GM19324 (cell line): ENCODE measurements around the gene GVQW3.
"Not testable (repeated sequence)": the region's sequence is repeated elsewhere in the genome, so short reads cannot be mapped to it uniquely, and the experiment has no call there.

Source experiments
- ATAC-seq: cut with Tn5 transposase; IDR thresholded peaks from one replicate; pipeline ENCODE4 v1.9.1; 2021; ENCODE audit warnings: mild to moderate bottlenecking, moderate library complexity; ENCODE audit not compliant: unreplicated experiment, low FRiP score

GVQW3 gene

DNA sequence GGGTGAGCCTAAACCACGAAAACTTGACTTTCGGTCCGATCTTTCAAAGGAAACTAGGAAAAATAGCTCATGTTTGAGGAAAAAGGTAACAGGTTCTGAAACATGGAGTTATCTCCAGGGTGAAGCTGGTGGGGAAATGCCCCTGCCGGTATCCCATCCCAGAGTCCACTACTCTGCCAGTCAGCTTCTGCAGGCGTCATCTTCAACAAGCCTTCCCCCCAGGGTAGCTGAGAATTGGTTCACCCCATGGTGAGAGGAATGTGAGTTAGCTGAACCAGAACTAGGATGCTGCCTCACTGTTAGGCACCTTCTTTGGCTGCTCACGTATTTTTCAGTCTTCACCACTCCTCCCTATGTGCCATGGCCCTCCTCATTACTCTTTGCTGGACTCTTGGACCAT, 1.1 kb downstream of the GVQW3 start:
- no peak for ATAC-seq

DNA sequence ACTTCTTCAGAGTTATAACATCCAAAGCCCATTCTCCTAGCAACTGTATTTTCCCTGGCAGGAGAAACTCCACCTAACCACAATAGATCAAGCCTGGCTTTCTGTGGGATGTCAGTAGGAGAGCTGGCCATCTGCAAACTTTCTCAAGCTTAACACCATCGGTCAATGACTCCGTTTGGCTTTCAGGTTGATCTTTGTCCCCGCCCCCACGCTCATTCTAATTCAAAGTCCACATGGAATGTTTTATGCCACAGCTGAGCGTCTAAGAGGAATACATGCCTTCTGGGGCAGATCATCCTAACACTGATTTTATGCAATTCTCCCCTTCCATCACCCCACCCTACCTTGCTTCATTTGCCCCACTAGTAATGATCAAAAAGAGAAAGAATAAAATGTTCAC, 4.8 kb downstream of the GVQW3 start:
- ATAC-seq: no peak

- ATAC-seq: no peak
These were observed 7.3 kb downstream of the GVQW3 start for GRCh38 chr11:76388408-76388807.

DNA sequence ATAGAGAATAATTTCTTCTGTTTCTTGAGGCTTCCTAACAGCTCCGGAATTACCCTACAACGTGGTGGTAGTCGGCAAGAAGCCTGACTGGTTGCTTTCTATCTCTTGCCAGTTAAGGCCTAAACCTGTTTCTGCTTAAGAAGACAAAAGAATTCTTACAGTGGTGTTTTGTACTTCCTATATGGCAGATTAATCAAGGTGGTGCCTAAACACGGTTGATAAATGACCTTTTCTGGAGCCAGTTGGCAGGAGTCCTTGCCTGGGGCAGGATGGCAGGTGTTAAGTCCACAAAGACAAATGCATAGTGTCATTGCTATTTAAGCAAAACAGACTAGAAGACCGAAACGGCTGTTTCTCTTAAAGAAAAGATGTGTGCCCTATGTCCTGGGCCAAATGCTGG, 9.9 kb downstream of the GVQW3 start:
- no peak for ATAC-seq

- ATAC-seq: no peak
These were observed 10.8 kb downstream of the GVQW3 start for GRCh38 chr11:76391811-76392475.

GRCh38 chr11:76392870-76393269, 11.7 kb downstream of the GVQW3 start:
- ATAC-seq: no peak

- no peak for ATAC-seq
These were observed 13.3 kb downstream of the GVQW3 start for GRCh38 chr11:76394411-76394810.

DNA sequence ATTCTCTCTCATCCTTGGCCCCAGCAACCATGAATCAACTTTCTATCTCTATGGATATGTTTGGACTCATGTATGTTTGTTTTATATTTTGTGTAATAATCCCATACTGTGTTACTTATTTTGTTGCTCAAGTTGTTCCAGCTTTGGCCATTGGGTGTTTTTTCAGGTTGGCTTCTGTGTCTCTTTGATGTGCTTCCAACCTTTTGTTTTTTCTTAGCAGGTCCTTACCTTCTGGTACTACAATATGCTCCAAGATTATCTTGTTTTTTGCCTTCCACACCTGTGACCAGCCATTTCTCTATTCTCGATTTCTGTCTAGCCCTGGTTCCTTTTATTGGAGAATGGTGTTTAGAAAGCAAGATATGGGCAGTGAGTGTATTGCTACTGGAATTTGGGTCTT, 14.2 kb downstream of the GVQW3 start:
- ATAC-seq: no peak

GRCh38 chr11:76397383-76397782, 16.3 kb downstream of the GVQW3 start:
- ATAC-seq: no peak

- no peak for ATAC-seq
These were observed 19.8 kb downstream of the GVQW3 start for GRCh38 chr11:76400967-76401366.

DNA sequence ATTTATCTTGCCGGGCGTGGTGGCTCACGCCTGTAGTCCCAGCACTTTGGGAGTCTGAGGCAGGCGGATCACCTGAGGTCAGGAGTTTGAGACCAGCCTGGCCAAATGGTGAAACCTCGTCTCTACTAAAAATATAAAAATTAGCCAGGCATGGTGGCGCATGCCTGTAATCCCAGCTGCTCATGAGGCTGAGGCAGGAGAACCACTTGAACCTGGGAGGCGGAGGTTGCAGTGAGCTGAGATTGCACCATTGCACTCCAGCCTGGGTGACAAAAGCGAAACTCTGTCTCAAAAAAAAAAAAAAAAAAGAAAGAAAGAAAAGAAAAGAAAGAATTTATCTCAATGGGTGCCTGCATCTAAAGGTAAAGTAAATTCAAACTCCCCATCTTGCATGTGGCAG, 20.4 kb downstream of the GVQW3 start:
- ATAC-seq: not testable (repeated sequence)

- no peak for ATAC-seq
These were observed 25.2 kb downstream of the GVQW3 start for GRCh38 chr11:76406359-76406758.

DNA sequence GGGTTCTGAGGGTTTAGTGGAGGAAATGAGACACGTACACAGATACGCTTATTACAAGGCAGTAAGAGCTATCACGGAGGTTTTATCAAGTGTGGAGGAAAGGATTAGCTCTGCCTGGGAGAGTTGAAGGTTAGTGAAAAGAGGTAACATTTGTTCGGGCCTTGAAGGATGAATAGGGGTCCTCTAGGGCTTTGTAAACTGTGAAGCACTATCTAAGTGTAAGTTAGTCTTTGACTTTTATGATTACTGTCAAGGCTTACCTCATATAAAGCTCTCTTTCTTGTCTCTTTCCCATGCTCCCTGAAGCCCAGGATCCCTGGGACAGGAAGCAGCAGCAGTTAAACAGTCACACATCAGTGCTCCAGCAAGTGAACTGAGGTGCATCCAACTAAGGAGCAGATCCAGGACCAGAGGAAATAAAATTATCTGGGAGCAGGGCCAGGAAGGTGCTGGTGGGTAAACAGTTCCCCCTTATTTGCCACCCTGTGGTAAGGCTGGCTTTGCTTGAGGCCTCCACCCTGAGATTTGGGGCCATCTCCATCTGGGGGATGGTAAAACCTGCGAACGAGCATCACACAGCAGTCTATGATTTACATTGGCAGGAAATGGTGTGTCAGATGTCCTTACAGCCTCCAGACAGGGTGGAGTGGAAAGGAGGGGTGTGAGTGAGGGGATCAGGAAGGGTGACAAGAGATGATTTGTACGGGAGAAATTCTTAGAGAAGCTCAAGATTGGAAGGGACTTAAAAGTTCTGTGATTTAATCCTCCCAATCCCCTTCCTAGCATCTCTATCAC, 27.2 kb downstream of the GVQW3 start:
- ATAC-seq: no peak

- no peak for ATAC-seq
These were observed 29.8 kb downstream of the GVQW3 start for GRCh38 chr11:76410851-76411357.

GRCh38 chr11:76415073-76415472, 34.0 kb downstream of the GVQW3 start:
- no peak for ATAC-seq

GRCh38 chr11:76419896-76420295, 38.8 kb downstream of the GVQW3 start:
- no peak for ATAC-seq

- ATAC-seq: no peak
These were observed 43.3 kb downstream of the GVQW3 start for GRCh38 chr11:76424379-76424778.

DNA sequence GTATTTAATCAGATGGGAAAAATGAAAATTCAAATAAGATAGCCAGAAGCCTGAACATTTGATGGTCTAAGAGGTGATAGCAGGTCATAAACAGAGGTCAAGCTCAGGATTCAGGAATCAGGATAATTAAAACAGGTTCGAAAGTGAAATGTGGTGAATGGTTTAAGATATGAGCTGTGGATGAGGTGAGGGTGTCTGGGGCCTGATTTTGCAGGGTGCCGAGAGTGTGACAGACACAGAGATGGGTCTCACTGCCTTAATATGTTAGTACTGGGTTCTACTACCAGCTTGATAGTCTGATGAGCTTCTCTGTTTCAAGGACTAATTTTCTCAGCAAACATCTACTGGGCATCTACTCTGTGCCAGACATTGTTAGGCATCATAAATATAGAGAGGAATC, 43.8 kb downstream of the GVQW3 start:
- ATAC-seq: no peak

DNA sequence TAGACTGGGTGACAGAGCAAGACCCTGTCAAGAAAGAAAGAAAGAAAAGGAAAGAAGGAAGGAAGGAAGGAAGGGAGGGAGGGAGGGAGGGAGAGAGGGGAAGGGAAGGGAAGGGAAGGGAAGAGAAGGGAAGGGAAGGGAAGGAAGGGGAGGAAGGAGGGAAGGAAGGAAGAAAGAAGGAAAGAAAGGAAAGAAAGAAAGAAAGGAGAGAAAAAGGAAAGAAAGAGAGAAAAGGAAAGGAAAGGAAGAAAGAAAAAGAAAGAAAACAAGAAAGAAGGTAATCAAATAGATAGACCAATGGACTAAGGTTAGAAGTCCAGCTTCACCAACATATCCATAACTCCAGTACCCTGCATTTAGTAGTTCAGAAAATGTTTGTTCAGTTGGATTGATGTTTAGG, 45.5 kb downstream of the GVQW3 start:
- ATAC-seq: no peak

DNA sequence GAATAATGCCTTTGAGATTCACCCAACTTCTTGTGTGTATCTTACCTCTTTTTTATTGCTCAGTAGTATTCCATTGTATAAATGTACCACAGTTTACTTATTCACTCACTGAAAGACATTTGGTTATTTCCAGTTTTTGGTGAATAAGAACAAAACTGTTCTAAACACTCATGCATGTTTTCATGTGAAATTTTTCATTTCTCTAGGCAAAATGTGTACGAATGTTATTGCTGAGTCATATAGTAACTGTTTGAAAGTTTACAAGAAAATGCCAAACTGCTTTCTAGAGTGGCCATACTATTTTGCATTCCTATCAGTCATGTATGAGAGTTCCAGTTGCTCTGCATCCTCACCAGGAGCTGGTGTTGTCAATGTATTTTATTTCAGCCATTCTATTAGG, 54.9 kb downstream of the GVQW3 start:
- no peak for ATAC-seq

DNA sequence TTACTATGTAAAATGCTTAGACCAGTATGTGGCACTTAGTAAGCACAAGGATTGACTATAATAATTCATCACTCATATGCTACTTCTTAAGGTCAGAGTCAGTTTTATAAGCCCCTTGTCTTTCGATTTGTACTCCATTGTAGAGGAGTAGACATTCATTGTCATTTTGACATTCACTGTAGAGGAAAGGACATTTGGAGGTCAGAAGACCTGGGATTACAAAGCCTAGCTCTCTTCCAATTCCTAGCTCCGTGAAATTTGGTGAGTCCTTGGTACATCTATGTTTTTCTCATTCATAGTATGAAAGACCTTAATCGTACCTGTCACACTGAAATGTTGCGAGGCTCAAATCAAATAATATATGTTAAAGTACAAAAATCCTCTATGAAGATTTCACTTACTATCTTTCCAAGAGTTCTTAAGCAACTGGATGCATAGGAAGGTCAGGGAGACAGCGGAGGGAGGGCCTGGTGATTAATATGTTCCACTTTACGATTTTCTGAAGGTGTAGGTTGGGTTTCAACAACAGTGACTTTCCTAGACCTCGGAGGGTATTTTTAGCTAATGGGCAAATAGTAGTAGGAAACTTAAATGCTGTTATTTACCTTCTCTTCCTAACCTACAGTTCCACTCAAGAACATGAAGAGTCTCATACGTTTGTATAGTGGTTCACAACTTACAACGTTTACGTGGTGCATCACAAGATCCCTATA, 62.3 kb downstream of the GVQW3 start:
- ATAC-seq: no peak

DNA sequence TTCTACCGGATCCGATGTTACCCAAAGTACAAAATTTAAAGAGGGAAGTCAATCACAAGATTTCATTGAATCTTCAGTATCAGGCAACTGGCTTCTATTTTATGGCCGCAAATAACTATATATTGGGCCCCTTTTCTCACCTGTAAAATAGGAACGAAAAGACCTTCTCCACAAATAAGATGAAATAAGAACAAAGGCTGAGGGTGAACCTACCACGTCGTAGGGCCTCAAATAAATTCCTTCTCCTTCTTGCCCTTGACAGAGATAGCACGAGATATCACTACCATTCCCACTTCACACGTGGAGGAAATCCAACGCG, 62.9 kb downstream of the GVQW3 start:
- no peak for ATAC-seq
